DOHH2 (cell line): ENCODE data around the gene ARHGAP19.

Experiments used
- EZH2phosphoT487 ChIP-seq: fragments of 200-600 bp; sonication (generic); IDR thresholded peaks from 2 replicates; pipeline ENCODE4 v1.6.1; 2017; ENCODE audit warnings: borderline replicate concordance, mild to moderate bottlenecking, antibody characterized with exemption, low read length, moderate library complexity, mixed read lengths
- TF ChIP-seq, protein P1 (sequence below): fragments of 200-600 bp; sonication (generic); IDR thresholded peaks from one replicate; pipeline ENCODE4 v1.5.1; 2014; ENCODE audit warnings: antibody characterized with exemption, mild to moderate bottlenecking, low read depth, low read length; ENCODE audit not compliant: poor library complexity, severe bottlenecking

DNA sequence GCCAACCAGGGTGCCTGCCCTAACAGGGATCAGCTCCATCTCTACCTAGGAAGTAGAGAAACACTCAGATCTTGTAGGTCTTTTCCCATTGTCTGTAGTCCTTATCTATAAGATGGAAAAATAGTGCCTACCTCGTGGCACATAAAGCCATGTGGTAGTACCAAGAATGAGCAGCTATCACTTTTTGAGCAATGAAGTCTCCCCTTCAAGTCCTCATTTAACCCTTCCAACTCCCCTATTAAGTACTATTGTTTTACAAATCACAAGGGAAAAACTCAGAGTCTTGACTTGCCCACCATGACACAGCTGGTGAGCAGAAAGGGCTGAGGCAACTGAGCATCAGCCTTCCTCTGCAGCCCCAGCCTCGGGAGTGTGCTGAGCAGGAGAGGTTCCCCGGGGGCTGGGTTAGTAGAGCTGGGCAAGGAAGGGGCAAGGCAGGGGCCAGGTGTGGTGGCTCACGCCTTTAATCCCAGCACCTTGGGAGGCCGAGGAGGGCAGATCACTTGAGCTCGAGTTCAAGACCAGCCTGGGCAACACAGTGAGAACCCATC is 38.8 kb upstream of the ARHGAP19 start:
- TF ChIP-seq, protein P1, sequence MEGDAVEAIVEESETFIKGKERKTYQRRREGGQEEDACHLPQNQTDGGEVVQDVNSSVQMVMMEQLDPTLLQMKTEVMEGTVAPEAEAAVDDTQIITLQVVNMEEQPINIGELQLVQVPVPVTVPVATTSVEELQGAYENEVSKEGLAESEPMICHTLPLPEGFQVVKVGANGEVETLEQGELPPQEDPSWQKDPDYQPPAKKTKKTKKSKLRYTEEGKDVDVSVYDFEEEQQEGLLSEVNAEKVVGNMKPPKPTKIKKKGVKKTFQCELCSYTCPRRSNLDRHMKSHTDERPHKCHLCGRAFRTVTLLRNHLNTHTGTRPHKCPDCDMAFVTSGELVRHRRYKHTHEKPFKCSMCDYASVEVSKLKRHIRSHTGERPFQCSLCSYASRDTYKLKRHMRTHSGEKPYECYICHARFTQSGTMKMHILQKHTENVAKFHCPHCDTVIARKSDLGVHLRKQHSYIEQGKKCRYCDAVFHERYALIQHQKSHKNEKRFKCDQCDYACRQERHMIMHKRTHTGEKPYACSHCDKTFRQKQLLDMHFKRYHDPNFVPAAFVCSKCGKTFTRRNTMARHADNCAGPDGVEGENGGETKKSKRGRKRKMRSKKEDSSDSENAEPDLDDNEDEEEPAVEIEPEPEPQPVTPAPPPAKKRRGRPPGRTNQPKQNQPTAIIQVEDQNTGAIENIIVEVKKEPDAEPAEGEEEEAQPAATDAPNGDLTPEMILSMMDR = no peak
- no peak for TF ChIP-seq EZH2phosphoT487
